IgD-negative memory B cell (primary cell): ENCODE results near the gene GATA5. TPM values are rescaled to one million over a fixed set of nuclear protein-coding genes. Genes with fewer than 3 reads are reported as not detected.

Experiments used
- H3K27ac Mint-ChIP-seq, 3 donors: one replicate each; pipeline ENCODE4 v1.8.0; 2020 to 2022; ENCODE audit warnings: mild to moderate bottlenecking in 3 of 3, mixed read lengths in 3 of 3, moderate library complexity in 1 of 3
- H3K27me3 Mint-ChIP-seq: one replicate; pipeline ENCODE4 v1.8.0; 2021; ENCODE audit warnings: mixed read lengths
- H3K36me3 Mint-ChIP-seq: one replicate; pipeline ENCODE4 v1.8.0; 2020; ENCODE audit warnings: mild to moderate bottlenecking, mixed read lengths
- H3K4me1 Mint-ChIP-seq, 3 donors: one replicate each; pipeline ENCODE4 v1.8.0; 2020 to 2022; ENCODE audit warnings: mixed read lengths in 3 of 3, mild to moderate bottlenecking in 1 of 3
- H3K4me3 Mint-ChIP-seq, 4 donors: one replicate each; pipeline ENCODE4 v1.8.0; 2020 to 2022; ENCODE audit warnings: mild to moderate bottlenecking in 4 of 4, mixed read lengths in 4 of 4, moderate library complexity in 3 of 4
- H3K9me3 Mint-ChIP-seq, 3 donors: one replicate each; pipeline ENCODE4 v1.8.0; 2020 to 2021; ENCODE audit warnings: mixed read lengths in 3 of 3, mild to moderate bottlenecking in 1 of 3
- polyA plus RNA-seq: library from polyadenylated mRNA; unstranded; fragments of 300-500 nt; fragmentation: Illumina TruSeq; gene quantifications from one replicate; pipeline ENCODE4 v1.2.3, GENCODE V29; 2021

The GATA5 gene
- polyA plus RNA-seq, 1 donor from 2014 or later, result not detected

DNA sequence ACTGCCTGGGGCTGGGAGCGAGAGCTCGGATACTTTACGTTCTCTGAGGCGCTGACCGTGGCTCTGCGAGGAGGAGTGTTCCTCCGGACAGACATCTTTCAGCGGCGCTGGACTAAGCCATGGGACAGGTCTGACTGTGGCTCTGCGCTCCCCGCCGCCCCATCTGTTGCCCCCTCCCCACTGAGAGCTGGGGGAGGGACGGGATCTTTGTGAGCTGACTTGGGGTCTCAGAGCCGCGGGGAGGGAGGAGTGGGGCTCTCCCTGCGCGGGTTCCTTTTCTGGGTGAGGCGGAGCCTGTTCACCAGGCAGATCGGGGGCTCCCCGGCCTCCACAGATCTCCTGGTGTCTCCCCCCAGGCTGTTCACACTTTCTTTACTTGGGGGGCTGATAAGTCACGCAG, 11.3 kb upstream of the GATA5 start:
- no peak overlapping the region for H3K4me3 Mint-ChIP-seq
- H3K36me3 Mint-ChIP-seq, result no peaks in the 10 kb centered on the region
- H3K27ac Mint-ChIP-seq, result no peak overlapping the region
- H3K27me3 Mint-ChIP-seq, result peaks cover 45% of the 10 kb centered on the region
- peaks cover 0 to 3% (median 0%) of the 10 kb centered on the region in 3 donors for H3K4me1 Mint-ChIP-seq
- no peaks in the 10 kb centered on the region for H3K9me3 Mint-ChIP-seq

DNA sequence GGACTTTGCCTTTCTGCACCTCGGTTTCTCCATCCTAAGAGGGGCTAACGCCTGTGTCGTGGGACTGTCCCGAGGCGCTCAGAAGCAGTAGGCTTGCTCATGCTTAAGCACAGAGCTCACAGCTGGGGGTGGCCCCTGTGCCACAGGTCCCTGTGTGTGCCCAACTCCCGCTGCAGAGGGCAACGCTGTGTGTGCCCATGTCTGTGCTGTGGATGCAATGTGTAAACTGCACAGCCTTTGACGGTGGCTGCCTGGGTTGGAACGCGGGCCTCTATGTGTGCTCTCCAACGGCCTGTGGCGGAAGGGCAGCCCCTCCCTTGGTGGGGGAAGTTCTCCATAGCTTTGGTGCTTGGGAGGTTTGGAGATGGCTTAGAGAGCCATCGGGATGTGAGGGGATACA, 10.7 kb upstream of the GATA5 start:
- no peaks in the 10 kb centered on the region for H3K36me3 Mint-ChIP-seq
- no peak overlapping the region for H3K4me3 Mint-ChIP-seq
- no peak overlapping the region for H3K27ac Mint-ChIP-seq
- H3K27me3 Mint-ChIP-seq, result peaks cover 49% of the 10 kb centered on the region
- peaks cover 0 to 3% (median 0%) of the 10 kb centered on the region in 3 donors for H3K4me1 Mint-ChIP-seq
- no peaks in the 10 kb centered on the region for H3K9me3 Mint-ChIP-seq

DNA sequence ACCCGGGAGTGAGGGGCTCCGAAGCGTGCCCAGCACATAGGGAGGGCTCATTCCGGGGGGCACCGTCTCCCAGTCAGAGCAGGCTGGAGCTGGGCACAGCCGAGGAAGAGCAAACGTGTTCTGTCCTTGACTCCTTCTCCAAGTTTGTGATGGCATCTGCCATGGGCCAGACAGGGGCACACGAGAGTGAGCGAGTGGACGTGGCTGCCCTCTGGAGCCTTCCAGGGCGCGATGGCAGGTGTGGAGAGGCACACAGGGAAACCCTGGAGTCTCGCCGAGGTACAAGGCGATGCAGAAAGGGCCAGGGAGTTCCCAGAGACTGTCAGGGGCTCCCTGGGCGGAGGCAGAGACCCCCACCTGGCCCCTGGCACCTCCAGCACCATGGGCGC, 9.9 kb upstream of the GATA5 start:
- Mint-ChIP-seq H3K27ac (no peak overlapping the region), H3K9me3 (no peaks in the 10 kb centered on the region), H3K4me3 (no peak overlapping the region), H3K4me1 (peaks cover 0 to 3% (median 0%) of the 10 kb centered on the region in 3 donors), H3K27me3 (peaks cover 48% of the 10 kb centered on the region), H3K36me3 (no peaks in the 10 kb centered on the region)

DNA sequence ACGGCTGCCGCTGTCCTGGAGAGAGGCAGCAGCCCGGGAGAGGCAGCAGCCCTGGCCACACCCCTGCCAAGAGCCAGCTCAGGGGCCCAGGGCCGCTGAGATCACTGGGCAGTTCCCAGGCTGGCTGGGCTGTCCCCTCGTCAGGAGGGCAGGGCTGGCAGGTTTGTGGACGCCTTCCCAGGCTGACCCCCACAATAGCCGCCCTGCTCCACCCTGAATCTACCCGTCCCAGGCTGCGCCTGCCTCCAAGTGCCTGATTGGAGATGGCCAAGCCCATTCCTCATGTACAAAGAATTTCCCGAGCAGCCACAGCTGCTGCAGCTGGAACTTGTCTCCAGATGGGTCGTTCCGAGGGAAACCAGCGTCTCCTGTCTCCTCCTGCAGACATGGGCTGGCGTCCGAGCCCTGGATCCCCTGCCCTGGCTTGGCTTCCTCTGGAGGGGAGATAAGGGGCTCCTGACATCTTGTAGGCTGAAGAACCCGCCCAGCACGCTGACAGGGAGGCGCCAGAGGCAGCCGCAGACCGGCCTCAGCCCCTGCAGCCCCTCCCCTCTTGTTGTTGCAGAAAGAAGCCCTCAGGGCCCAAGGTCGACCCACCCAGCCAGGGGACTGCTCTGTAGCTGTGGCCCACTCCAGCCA, 9.4 kb upstream of the GATA5 start:
- H3K27me3 Mint-ChIP-seq, result peaks cover 48% of the 10 kb centered on the region
- no peaks in the 10 kb centered on the region for H3K36me3 Mint-ChIP-seq
- H3K4me1 Mint-ChIP-seq, result peaks cover 0 to 3% (median 0%) of the 10 kb centered on the region in 3 donors
- no peak overlapping the region for H3K4me3 Mint-ChIP-seq
- no peaks in the 10 kb centered on the region for H3K9me3 Mint-ChIP-seq
- no peak overlapping the region for H3K27ac Mint-ChIP-seq

DNA sequence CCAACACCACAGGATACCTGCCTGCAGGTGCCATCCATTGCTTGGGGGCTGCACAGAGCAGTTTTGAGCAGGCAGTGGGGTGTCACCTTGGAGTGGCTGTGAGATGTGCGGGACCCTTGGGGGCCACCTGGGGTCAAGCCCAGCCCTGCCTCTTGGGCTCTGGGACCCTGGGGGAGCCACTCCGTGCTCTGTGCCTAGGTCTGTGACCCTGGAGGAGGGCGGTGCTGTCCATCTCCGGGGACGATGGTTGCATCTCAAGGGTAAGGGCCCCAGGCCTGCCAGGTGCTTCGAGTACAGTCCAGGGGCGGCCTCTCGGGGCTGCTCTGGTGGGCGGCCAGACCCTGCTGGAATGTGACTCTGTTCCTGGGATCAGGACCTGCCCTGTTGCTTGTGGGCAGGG, 8.7 kb upstream of the GATA5 start:
- Mint-ChIP-seq H3K9me3 (no peaks in the 10 kb centered on the region), H3K4me3 (no peak overlapping the region), H3K27me3 (peaks cover 49% of the 10 kb centered on the region), H3K36me3 (no peaks in the 10 kb centered on the region), H3K4me1 (peaks cover 0 to 3% (median 1%) of the 10 kb centered on the region in 3 donors), H3K27ac (no peak overlapping the region)

DNA sequence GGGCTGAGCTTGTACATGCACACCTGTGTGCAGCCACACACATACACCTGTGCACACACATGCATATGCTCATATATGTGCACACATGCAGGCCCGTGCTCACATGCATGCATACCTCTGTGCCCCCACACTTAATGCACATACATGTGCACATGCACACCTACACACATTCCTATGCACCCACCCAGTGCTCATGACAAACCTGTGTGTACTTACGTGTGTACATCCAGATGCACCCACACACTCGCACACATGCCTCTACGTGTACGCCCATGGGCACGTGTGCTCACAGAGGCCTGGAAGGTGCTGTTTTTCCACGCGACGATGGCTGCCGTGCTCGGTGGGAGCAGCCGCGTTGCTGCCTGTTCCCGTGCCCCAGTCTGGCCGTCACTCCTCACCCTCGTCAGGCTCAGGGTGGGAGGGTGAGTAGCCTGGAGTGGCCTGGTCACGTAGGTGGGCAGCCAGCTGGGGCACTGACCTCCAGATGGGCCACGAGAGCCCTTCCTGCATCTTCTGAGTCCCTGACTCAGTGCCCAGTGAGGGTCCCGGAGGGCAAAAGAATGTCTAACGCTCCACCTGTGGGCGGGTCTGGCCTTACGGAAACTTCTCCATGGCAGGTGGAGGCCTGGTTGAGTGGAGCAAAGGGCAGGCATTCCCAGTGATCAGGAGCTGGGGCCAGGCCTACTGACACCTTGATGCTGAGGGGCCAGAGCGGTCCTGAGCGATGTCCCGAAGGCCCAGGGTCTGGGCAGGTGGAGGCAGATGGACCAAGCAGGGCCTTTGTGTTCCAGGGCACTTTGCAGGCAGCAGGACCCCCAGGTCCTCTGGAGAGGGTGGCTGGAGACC, 8.0 kb upstream of the GATA5 start:
- Mint-ChIP-seq H3K9me3 (no peaks in the 10 kb centered on the region), H3K4me1 (peaks cover 0 to 4% (median 3%) of the 10 kb centered on the region in 3 donors), H3K36me3 (no peaks in the 10 kb centered on the region), H3K27ac (no peak overlapping the region), H3K27me3 (peaks cover 53% of the 10 kb centered on the region), H3K4me3 (peak overlapping the region in 1 of 4 donors; percentile 79)

DNA sequence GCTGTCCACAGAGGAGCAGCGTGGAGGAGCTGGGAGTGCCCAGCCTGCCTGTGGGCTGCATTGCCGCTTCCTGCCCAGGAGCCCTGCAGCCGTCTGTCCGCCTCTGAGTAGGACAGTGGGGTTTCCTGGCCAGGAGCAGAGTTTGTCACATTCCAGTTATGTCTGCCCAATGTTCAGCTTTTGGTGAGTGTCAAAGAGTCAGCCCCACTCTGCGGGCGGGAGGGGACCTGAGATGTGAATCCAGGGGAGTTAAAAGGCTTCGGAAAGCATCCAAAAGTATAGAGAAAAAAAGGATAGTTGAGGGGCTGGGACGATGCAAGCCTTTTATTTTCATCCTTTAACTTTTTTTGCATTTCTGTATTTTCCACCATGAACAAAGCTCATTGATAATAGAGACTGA, 7.2 kb upstream of the GATA5 start:
- Mint-ChIP-seq H3K36me3 (no peaks in the 10 kb centered on the region), H3K27me3 (peaks cover 53% of the 10 kb centered on the region), H3K9me3 (no peaks in the 10 kb centered on the region), H3K27ac (no peak overlapping the region), H3K4me1 (peaks cover 3 to 6% (median 6%) of the 10 kb centered on the region in 3 donors), H3K4me3 (peak overlapping the region in 1 of 4 donors; percentile 79)

DNA sequence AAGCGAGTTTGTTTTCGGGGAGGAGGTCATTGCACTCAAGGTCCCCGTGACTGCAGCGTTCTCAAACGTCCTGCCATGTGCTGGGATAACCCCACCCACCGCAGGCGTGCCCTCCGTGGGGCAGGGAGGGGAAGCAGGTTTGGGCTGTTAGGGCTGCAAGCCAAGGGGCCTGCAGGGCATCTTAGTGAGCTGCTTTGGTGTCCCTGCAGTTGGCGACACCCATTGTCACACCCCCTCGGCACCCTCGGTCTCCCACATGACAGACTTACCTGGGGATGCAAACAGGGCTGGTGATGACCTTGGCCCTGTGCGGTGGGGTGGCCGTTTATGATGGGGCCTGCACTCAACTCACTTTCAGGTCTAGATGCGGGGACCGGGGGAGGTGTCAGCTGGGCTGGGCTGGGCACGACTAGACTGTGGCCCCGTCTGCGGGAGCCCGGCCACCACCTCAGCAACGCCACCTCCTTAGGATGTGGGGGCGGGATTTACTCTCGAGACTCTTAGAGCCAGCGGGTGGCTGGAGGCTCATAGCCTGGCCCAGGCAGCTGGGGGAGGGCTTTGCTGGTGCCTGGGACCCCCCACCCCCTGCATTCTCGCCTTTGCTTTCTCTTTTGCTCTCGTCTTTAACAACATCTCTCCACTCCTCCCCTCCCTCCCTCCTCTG, 6.5 kb upstream of the GATA5 start:
- peaks cover 55% of the 10 kb centered on the region for H3K27me3 Mint-ChIP-seq
- no peaks in the 10 kb centered on the region for H3K36me3 Mint-ChIP-seq
- H3K9me3 Mint-ChIP-seq, result no peaks in the 10 kb centered on the region
- no peak overlapping the region for H3K27ac Mint-ChIP-seq
- no peak overlapping the region for H3K4me3 Mint-ChIP-seq
- H3K4me1 Mint-ChIP-seq, result peaks cover 3 to 6% (median 6%) of the 10 kb centered on the region in 3 donors

DNA sequence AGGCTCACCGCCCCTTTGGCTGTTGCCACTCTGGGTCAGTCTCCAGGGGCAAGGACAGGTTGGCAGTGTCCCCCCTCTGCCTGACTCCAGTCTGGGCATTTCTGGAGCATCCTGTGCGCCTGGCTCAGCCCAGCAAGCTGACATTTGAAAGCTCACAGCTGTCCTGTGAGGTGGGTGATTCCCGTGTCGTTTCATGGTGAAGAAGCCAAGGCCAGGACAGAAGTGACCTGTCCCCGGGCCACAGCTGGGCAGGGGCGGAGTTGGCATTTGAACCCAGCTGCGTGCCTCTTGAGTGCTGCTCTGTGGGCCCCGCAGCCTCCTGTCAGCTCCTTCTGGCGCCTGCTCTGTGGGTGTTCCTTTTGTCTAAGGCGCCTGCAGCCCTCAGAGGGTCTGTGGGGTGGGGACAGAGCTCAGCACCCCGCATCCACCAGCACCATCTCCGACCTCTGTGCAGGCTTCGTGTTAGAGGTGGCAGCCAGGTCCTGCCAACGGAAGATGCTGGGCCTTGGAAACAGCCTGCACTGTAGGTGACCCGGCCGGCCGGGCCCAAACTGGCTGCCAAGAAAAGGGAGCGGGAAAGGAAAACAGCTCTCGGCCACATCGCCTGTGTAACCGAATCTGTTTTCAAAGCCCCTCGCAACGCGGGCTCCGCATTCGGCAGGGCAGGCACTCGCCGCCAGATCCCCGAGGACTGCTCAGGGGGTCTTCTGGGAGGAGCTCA, 5.8 kb upstream of the GATA5 start:
- H3K27ac Mint-ChIP-seq, result no peak overlapping the region
- H3K27me3 Mint-ChIP-seq, result peaks cover 54% of the 10 kb centered on the region
- H3K4me1 Mint-ChIP-seq, result peaks cover 3 to 6% (median 6%) of the 10 kb centered on the region in 3 donors
- no peak overlapping the region for H3K4me3 Mint-ChIP-seq
- H3K9me3 Mint-ChIP-seq, result no peaks in the 10 kb centered on the region
- H3K36me3 Mint-ChIP-seq, result no peaks in the 10 kb centered on the region

DNA sequence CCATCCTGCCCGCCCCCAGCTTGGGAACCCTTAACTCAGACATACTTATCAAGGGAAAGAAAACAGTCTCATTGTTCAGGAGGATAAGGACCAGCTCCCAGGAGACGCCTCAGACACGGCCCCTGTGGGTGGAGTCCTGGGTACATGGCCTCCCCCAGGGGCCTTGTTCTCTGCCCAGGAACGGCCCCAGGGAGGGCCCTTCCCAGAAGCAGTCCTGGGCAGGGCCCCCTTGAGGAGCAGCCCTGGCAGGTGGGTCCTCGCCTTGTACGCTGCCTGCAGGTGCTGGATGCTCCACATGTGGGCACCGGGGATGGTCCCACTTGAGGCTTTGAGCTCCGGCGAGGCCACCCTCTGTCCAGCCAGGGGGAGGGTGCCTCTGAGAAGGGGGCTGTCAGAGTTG, 4.5 kb upstream of the GATA5 start:
- Mint-ChIP-seq H3K4me3 (no peak overlapping the region), H3K27me3 (peaks cover 51% of the 10 kb centered on the region)

DNA sequence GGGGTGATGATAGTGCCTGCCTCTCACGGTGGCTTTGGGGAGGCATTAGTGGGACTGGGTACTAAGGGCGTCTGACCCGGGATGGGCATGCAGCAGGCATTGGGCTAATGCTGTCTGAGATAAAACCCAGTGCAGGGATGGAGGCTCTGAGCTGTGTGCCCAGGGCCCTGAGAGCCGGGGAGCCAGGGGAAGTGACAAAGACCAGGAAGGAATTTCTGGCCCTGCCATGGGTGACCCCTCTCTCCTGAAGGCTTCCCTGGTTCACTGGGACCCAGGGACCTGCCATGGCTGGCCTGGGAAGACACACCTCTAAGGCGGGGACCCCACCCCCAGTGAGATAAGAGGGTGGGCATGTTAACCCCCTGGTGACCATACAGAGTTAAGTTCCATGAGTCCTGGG, 3.9 kb upstream of the GATA5 start:
- H3K9me3 Mint-ChIP-seq, result no peaks in the 10 kb centered on the region
- H3K4me3 Mint-ChIP-seq, result peak overlapping the region in 1 of 4 donors; percentile 32
- H3K36me3 Mint-ChIP-seq, result no peaks in the 10 kb centered on the region
- H3K27ac Mint-ChIP-seq, result no peak overlapping the region
- H3K4me1 Mint-ChIP-seq, result peaks cover 3 to 6% (median 6%) of the 10 kb centered on the region in 3 donors
- H3K27me3 Mint-ChIP-seq, result peaks cover 49% of the 10 kb centered on the region

More for the DNA sequence above, 4.5 kb upstream of the GATA5 start:
- peaks cover 3 to 6% (median 6%) of the 10 kb centered on the region in 3 donors for H3K4me1 Mint-ChIP-seq
- H3K36me3 Mint-ChIP-seq, result no peaks in the 10 kb centered on the region
- H3K27ac Mint-ChIP-seq, result no peak overlapping the region
- no peaks in the 10 kb centered on the region for H3K9me3 Mint-ChIP-seq

DNA sequence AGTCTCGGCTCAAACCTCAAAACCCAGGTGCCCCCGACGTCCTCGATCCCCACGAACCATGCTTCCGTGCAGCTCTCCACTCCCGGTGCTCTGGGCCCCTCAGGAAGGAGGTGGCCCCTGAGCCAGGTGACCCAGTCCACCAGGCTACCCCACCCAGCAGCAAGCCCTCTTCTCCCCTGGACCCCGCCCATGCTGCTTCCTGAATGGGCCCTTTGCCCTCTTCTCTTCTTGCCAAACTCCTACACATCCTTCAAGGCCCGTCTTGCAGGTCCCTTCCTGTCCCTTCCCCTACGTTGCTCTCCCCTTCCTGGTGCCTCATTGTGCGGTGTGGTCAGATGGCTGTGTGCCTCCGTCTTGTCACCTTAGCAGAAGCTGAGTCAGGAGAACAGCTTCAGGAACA, 3.4 kb upstream of the GATA5 start:
- H3K27me3 Mint-ChIP-seq, result peaks cover 47% of the 10 kb centered on the region

DNA sequence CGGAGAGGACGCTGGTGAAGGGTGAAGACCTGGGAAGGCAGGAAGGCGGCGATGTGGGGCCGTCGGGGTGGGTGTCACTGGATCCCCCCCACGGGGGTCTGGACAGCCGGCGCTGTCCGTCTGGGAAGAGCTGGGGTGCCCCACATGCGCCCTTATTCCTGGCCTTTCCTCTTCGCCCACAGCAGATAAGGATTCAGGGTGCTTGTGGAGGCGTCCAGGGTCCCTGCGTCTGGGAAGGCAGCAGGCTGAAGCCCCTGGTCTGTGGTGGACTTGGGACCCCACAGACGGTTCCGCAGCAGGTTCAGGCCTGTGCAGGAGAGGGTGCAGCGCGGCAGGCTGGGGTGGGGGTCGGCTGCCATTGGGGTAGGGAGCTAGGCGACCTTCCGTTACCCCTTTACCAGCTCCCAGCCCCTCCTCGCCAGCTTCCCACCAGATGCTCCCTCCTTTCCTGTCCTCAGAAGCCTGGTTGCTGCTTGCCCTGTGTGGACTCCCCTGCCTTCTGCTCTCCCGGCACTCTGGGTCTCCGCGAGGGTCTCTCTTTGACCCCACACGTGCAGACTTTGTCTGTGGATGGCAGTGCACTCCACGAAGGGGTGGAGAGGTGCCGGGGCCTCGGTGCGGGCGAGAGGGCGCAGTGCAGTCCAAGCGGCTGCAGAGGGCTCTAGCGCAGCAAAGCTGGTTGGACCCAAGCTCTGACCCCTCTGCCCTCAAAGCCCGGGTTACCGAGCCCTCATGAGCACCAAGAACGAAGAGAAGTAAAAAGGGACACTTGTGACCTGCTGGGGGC, 2.1 kb upstream of the GATA5 start:
- peaks cover 0 to 6% (median 6%) of the 10 kb centered on the region in 3 donors for H3K4me1 Mint-ChIP-seq
- peaks cover 37% of the 10 kb centered on the region for H3K27me3 Mint-ChIP-seq
- H3K27ac Mint-ChIP-seq, result no peak overlapping the region
- no peaks in the 10 kb centered on the region for H3K9me3 Mint-ChIP-seq
- peak overlapping the region in 1 of 4 donors; percentile 33 for H3K4me3 Mint-ChIP-seq
- H3K36me3 Mint-ChIP-seq, result no peaks in the 10 kb centered on the region

More for the DNA sequence above, 3.4 kb upstream of the GATA5 start:
- H3K4me1 Mint-ChIP-seq, result peaks cover 3 to 6% (median 6%) of the 10 kb centered on the region in 3 donors
- no peaks in the 10 kb centered on the region for H3K36me3 Mint-ChIP-seq
- H3K27ac Mint-ChIP-seq, result no peak overlapping the region
- H3K9me3 Mint-ChIP-seq, result no peaks in the 10 kb centered on the region
- H3K4me3 Mint-ChIP-seq, result no peak overlapping the region
